NCI-H2171 (cell line): ENCODE data around the gene FN3K.

ENCODE experiments used
- DNase-seq: peaks from one replicate; lab custom pipeline; 2025; lab: John Stamatoyannopoulos, UW

FN3K gene

DNA sequence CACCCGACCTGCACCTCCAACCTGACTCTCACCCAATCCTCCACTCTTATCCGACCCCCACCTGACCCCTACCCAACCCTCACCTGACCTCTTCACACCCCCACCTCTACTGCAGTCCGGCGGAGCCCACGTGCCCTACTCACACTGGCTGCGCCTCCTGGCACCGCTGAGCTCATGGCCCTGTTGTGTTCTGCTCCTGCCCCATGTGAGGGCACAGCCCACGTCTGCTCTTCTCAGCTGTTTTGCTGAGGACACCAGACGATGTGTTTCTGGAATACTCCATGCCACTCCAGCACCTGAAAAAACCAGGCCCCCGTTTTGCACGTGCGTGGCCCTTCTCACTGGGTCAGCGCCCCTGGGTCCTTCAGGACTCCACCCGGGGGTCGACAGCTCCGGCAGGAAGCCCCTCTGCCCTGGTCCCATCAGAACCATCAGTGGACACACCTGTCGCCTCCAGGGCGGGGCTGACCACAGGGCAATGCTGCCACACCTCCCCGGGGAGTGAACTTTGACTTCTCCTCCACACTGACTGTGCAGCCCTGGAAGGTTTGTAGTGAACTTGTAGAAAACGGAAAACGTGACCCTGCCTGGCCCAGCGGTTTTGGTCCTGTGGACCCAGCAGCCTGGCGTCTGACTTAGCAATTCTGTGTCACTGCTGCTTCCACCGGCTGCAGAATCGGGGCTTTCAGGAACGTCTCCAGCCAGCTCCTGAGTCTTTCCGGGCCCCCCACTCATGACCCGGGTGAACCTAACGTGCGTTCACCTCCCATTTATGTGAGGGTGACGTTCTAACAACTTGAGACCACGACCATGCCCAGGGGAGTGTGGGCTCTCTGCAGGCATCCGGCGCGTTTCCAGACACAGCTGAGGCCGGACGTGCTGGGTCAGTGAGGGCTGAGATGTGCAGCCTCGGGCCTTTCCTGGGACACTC lies 31.2 kb upstream of the FN3K start:
- DNase-seq = no peak

- DNase-seq = no peak
Observed at GRCh38 chr17:82704886-82705285, 30.5 kb upstream of the FN3K start.

DNA sequence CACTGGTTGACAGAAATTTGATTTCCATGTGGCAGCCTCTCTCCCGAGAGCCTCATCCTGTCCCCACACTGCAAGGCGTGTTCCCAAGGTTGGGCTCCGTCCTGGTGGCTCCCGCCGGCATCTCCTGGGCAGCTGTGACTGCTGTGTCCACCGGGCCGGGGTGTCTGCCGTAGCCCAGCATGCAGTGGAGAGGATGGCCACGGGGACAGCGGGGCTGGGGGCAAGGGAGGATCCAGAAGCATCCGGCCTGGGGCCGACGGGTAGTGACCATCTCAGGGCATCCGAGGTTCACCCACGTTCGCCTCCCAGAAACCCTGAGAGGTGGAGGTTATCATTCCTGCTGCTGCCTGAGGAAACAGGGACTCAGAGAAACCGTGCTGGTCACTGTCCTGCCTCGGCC lies 29.7 kb upstream of the FN3K start:
- no peak for DNase-seq

GRCh38 chr17:82709024-82709675 lies 26.3 kb upstream of the FN3K start:
- DNase-seq = no peak

- DNase-seq = no peak
Observed at GRCh38 chr17:82709676-82710498, 25.5 kb upstream of the FN3K start.

DNA sequence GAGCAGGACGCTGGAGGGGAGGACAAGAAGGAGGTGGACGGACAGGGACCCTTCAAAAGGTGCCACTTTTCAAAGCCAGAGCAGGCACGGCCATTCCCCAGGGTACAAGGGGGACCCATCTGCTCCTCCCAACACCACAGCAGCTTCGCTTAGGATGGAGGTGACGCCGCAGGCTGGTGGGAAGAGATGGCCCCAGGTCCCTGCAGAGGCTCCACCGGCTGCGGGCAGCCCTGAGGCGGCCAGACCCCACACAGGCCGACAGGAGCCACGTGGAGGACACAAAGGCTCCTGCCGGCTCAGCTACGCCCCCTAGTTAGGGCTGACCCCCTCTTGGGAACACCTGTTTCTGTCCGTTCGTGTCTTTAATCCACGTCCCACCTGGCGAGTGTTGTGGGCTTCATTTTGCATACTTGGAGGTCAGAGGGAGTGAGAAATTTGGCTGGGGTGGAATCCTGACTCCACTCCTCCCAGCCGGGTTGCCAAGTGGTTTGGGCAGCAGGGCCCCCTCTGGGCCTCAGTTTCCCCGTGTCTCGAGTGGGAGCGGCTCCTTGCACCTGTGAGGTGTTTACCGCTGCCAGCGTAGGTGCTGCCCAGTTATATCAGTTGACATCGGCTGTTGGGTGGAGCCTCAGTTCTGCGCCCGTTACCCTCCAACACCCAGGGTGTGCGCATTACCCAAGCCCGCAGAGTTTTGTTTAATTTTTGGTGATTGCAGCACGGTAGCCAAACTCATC lies 24.7 kb upstream of the FN3K start:
- DNase-seq = no peak

GRCh38 chr17:82713071-82713723 lies 22.2 kb upstream of the FN3K start:
- no peak for DNase-seq

GRCh38 chr17:82716203-82717010 lies 19.0 kb upstream of the FN3K start, which contains the start of gene FN3KRP:
Gene FN3KRP, plus strand, starts transcription at chr17:82716706. Its CDS starts 50 bp downstream, at chr17:82716756.
- peak; percentile 89 for DNase-seq

DNA sequence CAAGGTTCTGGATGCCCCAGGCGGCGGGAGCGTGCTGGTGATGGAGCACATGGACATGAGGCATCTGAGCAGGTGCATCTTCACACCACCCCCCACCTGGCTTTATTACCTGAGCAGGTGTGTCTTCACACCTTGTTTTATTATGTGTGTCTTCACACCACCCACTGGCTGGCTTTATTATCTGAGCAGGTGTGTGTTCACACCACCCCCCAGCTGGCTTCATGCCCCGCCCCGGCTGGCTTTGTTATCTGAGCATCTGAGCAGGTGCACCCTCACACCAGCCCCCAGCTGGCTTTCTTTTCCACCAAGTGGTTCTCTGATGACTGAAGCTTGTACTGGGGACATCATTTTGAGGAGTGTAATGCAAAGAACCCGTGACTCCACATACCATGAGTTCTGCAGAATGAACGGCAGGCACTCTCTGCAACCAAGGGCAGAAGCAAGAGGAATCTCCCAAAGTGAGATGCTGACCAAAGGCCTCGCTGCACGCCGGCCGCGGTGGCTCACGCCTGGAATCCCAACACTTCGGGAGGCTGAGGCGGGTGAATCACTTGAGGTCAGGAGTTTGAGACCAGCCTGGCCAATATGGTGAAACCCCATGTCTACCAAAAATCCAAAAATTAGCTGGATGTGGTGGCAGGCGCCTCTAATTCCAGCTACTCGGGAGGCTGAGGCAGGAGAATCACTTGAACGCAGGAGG lies 16.3 kb upstream of the FN3K start:
- peak; percentile 6 for DNase-seq

- DNase-seq = no peak
Observed at GRCh38 chr17:82720204-82720603, 15.2 kb upstream of the FN3K start.

- DNase-seq = no peak
Observed at GRCh38 chr17:82722341-82723013, 12.9 kb upstream of the FN3K start.

DNA sequence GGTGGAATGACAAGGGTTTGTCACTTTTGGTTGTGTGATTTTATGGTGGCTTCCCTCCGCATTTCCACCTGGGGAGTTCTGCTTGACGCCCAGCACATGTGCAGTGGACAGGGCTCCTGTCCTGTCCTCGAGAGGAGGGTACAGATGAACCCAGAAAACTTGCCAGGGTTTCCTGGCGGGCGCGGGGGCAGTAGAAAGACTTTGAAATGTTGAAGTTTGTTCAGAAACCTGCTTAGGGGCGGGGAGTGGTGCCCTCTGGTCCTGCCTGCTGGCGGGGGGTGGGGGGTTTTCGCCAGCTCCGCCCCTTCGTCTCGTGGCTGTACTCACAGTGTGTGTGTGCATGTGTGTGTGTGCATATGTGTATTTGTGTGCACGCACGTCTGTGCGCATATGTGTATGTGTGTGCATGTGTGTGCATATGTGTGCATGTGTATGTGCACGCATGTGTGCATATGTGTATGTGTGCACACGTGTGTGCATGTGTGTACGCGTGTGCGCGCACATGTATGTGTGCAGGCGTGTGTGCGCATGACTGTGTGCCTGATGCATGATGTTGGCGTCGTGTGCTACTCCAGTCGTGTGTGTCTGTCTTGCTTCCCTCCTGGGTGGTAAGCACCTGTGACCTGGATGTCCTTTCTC lies 12.1 kb upstream of the FN3K start:
- DNase-seq = no peak

DNA sequence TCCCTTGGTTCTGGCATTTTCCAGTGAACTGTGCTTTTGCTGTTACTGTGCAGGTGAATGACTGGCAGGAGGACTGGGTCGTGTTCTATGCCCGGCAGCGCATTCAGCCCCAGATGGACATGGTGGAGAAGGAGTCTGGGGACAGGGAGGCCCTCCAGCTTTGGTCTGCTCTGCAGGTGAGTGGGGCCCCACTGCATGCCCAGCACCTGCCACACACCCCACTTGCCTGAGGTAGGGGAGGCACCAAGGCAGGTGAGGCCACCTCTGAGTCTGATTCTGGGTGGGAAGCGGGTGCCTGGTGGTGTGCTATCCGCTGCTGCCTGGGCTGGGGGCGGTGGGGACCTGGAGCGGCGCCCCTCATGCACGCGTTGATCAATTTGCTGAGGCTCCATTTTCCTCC lies 9.0 kb upstream of the FN3K start:
- no peak for DNase-seq

DNA sequence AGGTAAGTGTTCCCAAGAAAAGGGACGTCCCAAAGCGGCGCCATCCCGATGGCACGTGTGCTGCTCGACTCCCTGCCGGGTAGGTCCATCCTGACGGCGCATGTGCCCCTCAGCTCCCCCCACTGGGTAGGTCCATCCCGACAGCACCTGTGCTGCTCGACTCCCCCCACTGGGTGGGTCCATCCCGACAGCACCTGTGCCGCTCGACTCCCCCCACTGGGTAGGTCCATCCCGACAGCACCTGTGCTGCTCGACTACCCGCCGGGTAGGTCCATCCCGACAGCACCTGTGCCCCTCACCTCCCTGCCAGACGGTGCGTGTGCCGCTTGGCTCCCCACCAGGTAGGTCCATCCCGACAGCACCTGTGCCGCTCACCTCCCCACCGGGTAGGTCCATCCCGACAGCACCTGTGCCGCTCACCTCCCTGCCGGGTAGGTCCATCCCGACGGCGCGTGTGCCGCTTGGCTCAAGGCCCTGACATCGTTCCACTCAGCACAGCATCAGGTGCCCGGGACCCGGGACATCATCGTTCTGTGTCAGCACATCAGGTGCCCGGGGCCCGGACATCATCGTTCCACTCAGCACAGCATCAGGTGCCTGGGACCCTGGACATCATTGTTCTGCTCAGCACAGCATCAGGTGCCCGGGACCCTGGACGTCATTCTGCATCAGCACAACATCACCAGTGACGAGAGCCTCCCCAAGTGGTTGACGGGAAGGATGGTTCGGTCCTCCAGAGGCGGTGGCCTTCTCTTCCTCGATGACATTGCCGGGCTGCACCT lies 5.7 kb upstream of the FN3K start:
- no peak for DNase-seq

- no peak for DNase-seq
Observed at GRCh38 chr17:82732118-82732743, 3.2 kb upstream of the FN3K start.

DNA sequence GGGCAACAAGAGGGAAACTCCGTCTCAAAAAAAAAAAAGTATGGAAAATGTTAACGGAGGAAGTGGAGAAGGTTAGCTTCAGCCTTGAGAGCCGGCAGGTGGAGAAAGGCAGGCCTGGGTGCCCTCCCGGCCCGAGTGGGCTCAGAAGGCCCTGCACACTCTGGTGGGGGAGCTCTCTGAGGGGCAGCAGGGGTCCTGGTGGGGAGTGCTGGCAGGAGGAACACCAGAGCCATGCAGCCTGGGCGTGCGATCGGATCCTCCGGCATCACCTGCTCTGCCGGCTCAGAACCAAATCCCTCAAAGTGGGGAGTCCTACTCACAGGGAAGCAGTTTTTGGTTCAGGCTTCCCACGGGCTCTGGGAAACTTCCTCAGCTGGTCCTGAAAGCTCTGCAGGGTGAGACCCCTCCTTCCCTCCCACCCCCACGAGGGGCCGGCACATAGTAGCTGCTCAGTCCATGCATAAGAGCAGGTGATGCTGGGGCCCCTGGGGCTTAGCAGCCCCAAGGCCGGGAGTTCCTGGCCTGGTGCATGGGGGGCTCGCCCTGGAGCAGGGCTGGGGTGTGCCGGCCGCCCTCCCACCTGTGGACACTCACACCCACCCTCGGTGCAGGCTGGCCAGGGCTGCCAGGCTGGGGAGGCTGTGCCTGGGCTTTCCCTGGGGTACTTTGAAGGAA lies 1.2 kb downstream of the FN3K start:
- no peak for DNase-seq
